Measurements from ENCODE around the gene PEX12. TPM values are rescaled to one million over a fixed set of nuclear protein-coding genes. Genes with fewer than 3 reads are reported as not detected.
"Not testable (repeated sequence)": the region's sequence is repeated elsewhere in the genome, so short reads cannot be mapped to it uniquely, and the experiment has no call there.

The PEX12 gene
- total RNA-seq, 4 donors from 2014 or later, result 4.1 to 9.0 (median 5.0) TPM

DNA sequence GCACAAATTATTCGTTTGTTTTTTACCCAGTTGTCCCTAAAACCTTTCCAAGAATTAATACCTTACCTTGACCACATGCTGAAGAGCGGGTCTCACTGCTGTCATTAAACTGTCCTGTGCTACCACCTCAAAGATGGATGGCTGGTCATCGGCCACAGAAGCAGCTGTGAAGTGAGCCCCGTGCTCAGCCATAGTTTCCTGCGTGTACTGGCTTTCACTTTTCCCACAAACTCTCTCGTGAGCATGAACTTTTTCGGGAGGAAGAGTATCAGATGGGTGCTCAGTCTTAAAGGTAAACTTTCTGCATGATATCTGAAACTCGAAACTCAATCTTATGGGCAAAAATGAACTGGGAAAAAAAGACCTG lies 558 bp downstream of the PEX12 start:
- no peak for DNase-seq (ENCODE audit: extremely low spot score)
- Histone ChIP-seq H3K4me1 (peaks cover 19 to 25% (median 24%) of the 10 kb centered on the region in 4 donors), H3K4me3 (peak overlapping the region; percentile 72 to 84 (median 75)), H3K27me3 (no peaks in the 10 kb centered on the region), H3K27ac (replicated peaks in 1 of 4) (peak overlapping the region; percentile 86 to 92 (median 88)), H3K36me3 (peaks cover 0 to 35% (median 25%) of the 10 kb centered on the region in 4 donors), H3K9me3 (no peaks in the 10 kb centered on the region)
- intact Hi-C loops (cut with DNase I), result no loop called here
- 5% methylated on average over 8 of the region's 8 CpGs for WGBS
- no peak for TF ChIP-seq EP300 (IDR thresholded peaks at IDR 0.05)
- TF ChIP-seq POLR2AphosphoS5 (IDR thresholded peaks at IDR 0.05), result no peak
- no peak for TF ChIP-seq POLR2A (IDR thresholded peaks at IDR 0.05; ENCODE audit: low read depth)
- TF ChIP-seq, protein P1, sequence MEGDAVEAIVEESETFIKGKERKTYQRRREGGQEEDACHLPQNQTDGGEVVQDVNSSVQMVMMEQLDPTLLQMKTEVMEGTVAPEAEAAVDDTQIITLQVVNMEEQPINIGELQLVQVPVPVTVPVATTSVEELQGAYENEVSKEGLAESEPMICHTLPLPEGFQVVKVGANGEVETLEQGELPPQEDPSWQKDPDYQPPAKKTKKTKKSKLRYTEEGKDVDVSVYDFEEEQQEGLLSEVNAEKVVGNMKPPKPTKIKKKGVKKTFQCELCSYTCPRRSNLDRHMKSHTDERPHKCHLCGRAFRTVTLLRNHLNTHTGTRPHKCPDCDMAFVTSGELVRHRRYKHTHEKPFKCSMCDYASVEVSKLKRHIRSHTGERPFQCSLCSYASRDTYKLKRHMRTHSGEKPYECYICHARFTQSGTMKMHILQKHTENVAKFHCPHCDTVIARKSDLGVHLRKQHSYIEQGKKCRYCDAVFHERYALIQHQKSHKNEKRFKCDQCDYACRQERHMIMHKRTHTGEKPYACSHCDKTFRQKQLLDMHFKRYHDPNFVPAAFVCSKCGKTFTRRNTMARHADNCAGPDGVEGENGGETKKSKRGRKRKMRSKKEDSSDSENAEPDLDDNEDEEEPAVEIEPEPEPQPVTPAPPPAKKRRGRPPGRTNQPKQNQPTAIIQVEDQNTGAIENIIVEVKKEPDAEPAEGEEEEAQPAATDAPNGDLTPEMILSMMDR (IDR thresholded peaks at IDR 0.05), result no peak

DNA sequence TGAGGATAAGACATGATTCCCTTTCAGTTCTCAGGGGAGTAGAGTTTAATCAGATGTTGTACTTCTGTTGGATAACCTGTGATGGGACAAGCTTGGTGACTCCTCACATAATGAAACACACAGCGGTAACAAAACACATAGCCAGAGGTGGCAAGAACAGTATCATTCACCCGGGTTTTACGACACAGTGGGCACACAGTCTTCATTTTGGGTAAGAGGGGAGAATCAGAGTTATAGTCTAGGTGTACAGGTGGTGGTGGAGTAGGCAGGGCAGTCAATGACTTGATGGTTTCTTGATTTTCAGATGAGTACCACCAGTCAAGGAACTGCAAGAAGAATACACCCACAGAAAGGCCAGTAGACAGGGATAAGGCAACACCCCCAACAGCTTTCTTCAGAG lies 2.6 kb downstream of the PEX12 start:
- H3K9me3 ChIP-seq, result no peaks in the 10 kb centered on the region
- H3K4me1 ChIP-seq, result peaks cover 19 to 34% (median 29%) of the 10 kb centered on the region in 4 donors
- H3K4me3 ChIP-seq, result no peak overlapping the region
- no peak for DNase-seq (ENCODE audit: extremely low spot score)
- intact Hi-C loops (cut with DNase I), result no loop called here
- no peak overlapping the region for H3K27ac ChIP-seq (replicated peaks in 1 of 4)
- H3K27me3 ChIP-seq, result no peaks in the 10 kb centered on the region
- WGBS, result 90% methylated on average over 3 of the region's 3 CpGs
- peaks cover 0 to 42% (median 30%) of the 10 kb centered on the region in 4 donors for H3K36me3 ChIP-seq
- no peak for TF ChIP-seq EP300 (IDR thresholded peaks at IDR 0.05)
- TF ChIP-seq, protein P1 (IDR thresholded peaks at IDR 0.05), result no peak
- no peak for TF ChIP-seq POLR2AphosphoS5 (IDR thresholded peaks at IDR 0.05)
- TF ChIP-seq POLR2A (IDR thresholded peaks at IDR 0.05; ENCODE audit: low read depth), result no peak

DNA sequence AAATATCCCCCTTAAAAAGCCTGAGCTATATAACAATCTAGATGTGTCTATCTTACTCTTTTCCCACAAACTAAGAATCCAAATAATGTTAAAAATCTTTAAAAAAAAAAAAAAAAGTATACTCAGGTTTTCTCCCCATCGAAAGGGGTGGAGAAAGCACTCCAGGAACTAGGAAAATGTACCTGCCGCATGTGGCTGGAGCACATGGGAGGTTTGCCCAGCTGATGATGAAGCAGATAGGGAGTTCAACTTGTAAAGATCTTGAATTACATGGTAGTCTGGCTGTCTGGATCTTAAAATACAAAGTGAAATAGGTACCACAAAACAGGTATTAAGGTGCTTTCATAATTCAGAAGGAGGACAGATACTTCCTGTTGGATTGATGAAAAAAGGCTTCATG lies 9.0 kb downstream of the PEX12 start:
- intact Hi-C loops (cut with DNase I), result no loop called here
- no peak for DNase-seq (ENCODE audit: extremely low spot score)
- TF ChIP-seq POLR2A (IDR thresholded peaks at IDR 0.05; ENCODE audit: low read depth), result no peak
- no peak for TF ChIP-seq EP300 (IDR thresholded peaks at IDR 0.05)
- TF ChIP-seq POLR2AphosphoS5 (IDR thresholded peaks at IDR 0.05), result no peak
- TF ChIP-seq, protein P1 (IDR thresholded peaks at IDR 0.05), result no peak
- WGBS, result 93% methylated on average over 2 of the region's 2 CpGs
- Histone ChIP-seq H3K27ac (replicated peaks in 1 of 4) (no peak overlapping the region), H3K27me3 (no peaks in the 10 kb centered on the region), H3K4me3 (no peak overlapping the region), H3K36me3 (peaks cover 0 to 20% (median 14%) of the 10 kb centered on the region in 4 donors), H3K9me3 (no peaks in the 10 kb centered on the region), H3K4me1 (peaks cover 20 to 40% (median 32%) of the 10 kb centered on the region in 4 donors)

DNA sequence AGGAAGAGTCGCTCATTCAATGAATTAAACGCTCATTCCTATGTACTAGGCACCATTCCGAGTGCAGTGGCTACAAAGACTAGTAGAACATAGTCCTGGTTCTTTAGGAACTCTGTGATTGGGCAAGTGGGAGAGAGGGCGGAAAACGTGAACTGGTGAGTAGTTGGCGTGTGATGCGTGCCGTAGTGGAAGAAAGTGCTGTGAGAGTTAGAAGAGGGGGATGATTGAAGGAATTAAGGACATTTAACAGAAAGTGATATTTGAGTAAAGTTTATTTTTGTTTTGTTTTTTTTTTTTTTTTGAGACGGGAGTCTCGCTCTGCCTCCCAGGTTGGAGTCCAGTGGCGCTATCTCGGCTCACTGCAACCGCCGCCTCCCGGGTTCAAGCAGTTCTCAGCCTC lies 9.8 kb downstream of the PEX12 start:
- no peak for DNase-seq (ENCODE audit: extremely low spot score)
- Histone ChIP-seq H3K4me1 (peaks cover 20 to 40% (median 32%) of the 10 kb centered on the region in 4 donors), H3K9me3 (no peaks in the 10 kb centered on the region), H3K27me3 (no peaks in the 10 kb centered on the region), H3K27ac (replicated peaks in 1 of 4) (peak overlapping the region; percentile 80 to 89 (median 86)), H3K4me3 (peak overlapping the region; percentile 62 to 78 (median 67)), H3K36me3 (peaks cover 0 to 12% (median 6%) of the 10 kb centered on the region in 4 donors)
- 27% methylated on average over 15 of the region's 15 CpGs for WGBS
- intact Hi-C loops (cut with DNase I), result no loop called here
- TF ChIP-seq EP300 (IDR thresholded peaks at IDR 0.05), result no peak
- TF ChIP-seq, protein P1 (IDR thresholded peaks at IDR 0.05), result no peak

DNA sequence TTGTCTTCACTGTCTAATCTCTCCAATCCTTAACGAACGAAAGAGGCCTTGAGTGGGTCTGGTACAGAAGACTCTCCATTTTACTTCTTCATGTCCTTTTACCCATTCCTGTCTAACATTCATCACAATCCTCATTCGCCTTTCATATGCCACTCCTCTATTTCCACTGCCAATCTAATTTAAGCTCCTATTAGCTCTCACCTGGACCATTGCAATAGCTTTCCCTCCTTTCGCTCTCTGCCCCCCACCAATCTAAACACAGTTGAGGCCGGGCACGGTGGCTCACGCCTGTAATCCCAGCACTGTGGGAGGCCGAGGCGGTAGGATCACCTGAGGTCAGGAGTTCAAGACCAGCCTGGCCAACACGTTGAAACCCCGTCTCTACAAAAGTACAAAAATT lies 11.4 kb downstream of the PEX12 start:
- 67% methylated on average over 11 of the region's 11 CpGs for WGBS
- intact Hi-C loops (cut with DNase I), result no loop called here
- H3K4me1 ChIP-seq, result peaks cover 20 to 40% (median 32%) of the 10 kb centered on the region in 4 donors
- H3K9me3 ChIP-seq, result no peaks in the 10 kb centered on the region
- H3K27ac ChIP-seq (replicated peaks in 1 of 4), result peak overlapping the region in 2 of 4 donors; percentile 80 to 89
- no peak for DNase-seq (ENCODE audit: extremely low spot score)
- peaks cover 0 to 3% (median 0%) of the 10 kb centered on the region in 4 donors for H3K27me3 ChIP-seq
- peak overlapping the region; percentile 62 to 78 (median 67) for H3K4me3 ChIP-seq
- peaks cover 0 to 3% (median 0%) of the 10 kb centered on the region in 4 donors for H3K36me3 ChIP-seq
- no peak for TF ChIP-seq EP300 (IDR thresholded peaks at IDR 0.05)
- no peak for TF ChIP-seq POLR2AphosphoS5 (IDR thresholded peaks at IDR 0.05)
- TF ChIP-seq, protein P1 (IDR thresholded peaks at IDR 0.05), result no peak
- no peak for TF ChIP-seq POLR2A (IDR thresholded peaks at IDR 0.05; ENCODE audit: low read depth)

DNA sequence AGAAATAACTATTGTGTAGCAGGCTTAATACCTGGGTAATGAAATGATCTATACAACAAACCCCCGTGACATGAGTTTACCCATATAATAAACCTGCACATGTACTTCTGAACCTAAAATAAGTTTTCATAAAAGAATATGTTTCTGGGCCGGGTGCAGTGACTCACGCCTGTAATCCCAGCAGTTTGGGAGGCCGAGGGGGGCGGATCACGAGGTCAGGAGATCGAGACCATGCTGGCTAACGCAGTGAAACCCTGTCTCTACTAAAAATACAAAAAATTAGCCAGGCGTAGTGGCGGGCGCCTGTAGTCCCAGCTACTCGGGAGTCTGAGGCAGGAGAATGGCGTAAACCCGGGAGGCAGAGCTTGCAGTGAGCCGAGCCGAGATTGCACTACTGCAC lies 15.2 kb downstream of the PEX12 start:
- 76% methylated on average over 16 of the region's 16 CpGs for WGBS
- H3K9me3 ChIP-seq; H3K36me3 ChIP-seq; intact Hi-C loops (cut with DNase I); H3K4me3 ChIP-seq; H3K27me3 ChIP-seq; H3K4me1 ChIP-seq; H3K27ac ChIP-seq (replicated peaks in 1 of 4); DNase-seq (ENCODE audit: extremely low spot score): not testable (repeated sequence)
